SK-N-SH treated with all-trans-retinoic acid at 6 μM for 48 hours (cell line): Measurements from ENCODE around the gene MLYCD.

Experiments
- CSRNP3 ChIP-seq: fragments of 250-450 bp; sonication (Bioruptor Pico); IDR thresholded peaks from 2 replicates; pipeline ENCODE4 v1.5.1; 2021; ENCODE audit warnings: mild to moderate bottlenecking, moderate library complexity
- ESRRG ChIP-seq: fragments of 250-450 bp; sonication (Bioruptor Pico); IDR thresholded peaks from 2 replicates; pipeline ENCODE4 v1.6.1; 2021; ENCODE audit warnings: mild to moderate bottlenecking
- ZFP3 ChIP-seq: fragments of 250-450 bp; sonication (Bioruptor Pico); IDR thresholded peaks from 2 replicates; pipeline ENCODE4 v1.5.0; 2020; ENCODE audit warnings: mild to moderate bottlenecking, moderate library complexity

GRCh38 chr16:83891742-83892141 is 7.2 kb upstream of the MLYCD start:
- no peak for TF ChIP-seq CSRNP3 (CRISPR knock-in tag)
- no peak for TF ChIP-seq ZFP3 (CRISPR knock-in tag)
- no peak for TF ChIP-seq ESRRG (CRISPR knock-in tag)
